Measurements from ENCODE around the gene CUL4B. TPM values are rescaled to one million over a fixed set of nuclear protein-coding genes. Genes with fewer than 3 reads are reported as not detected.
A peak's percentile ranks its signal among the peaks of the same experiment; 100 is the strongest.

Gene CUL4B
- total RNA-seq, 4 donors from 2014 or later, result 34.4 to 54.4 (median 42.2) TPM

- Histone ChIP-seq H3K4me3 (replicated peaks in 1 of 3) (peak overlapping the region in 2 of 3 donors; percentile 47 to 75), H3K4me1 (peaks cover 0 to 5% of the 10 kb centered on the region in 2 donors), H3K27ac (peak overlapping the region; percentile 97 to 99 (median 99)), H3K27me3 (no peaks in the 10 kb centered on the region), H3K9me3 (no peaks in the 10 kb centered on the region), H3K36me3 (no peaks in the 10 kb centered on the region)
- WGBS, 2 donors, result 0% methylated on average over 7 of the region's 7 CpGs
- no peak for DNase-seq
- intact Hi-C loops (cut with DNase I), result no loop called here
- no peak for TF ChIP-seq CTCF (IDR thresholded peaks at IDR 0.05)
- no peak for TF ChIP-seq POLR2A (IDR thresholded peaks at IDR 0.05)
Observed at GRCh38 chrX:120559804-120560203, 958 bp downstream of the CUL4B start.

- Histone ChIP-seq H3K4me1 (peaks cover 0 to 5% of the 10 kb centered on the region in 2 donors), H3K27me3 (no peaks in the 10 kb centered on the region), H3K9me3 (no peaks in the 10 kb centered on the region), H3K4me3 (replicated peaks in 1 of 3) (no peak overlapping the region), H3K36me3 (no peaks in the 10 kb centered on the region), H3K27ac (no peak overlapping the region)
- DNase-seq, result no peak
- WGBS, 2 donors, result 95 to 96% methylated on average over 5 of the region's 5 CpGs
- TF ChIP-seq POLR2A (IDR thresholded peaks at IDR 0.05) (no peak), CTCF (IDR thresholded peaks at IDR 0.05) (no peak)
- intact Hi-C loops (cut with DNase I), result no loop called here
Observed at GRCh38 chrX:120556251-120556650, 4.5 kb downstream of the CUL4B start.

- intact Hi-C loops (cut with DNase I), result no loop called here
- Histone ChIP-seq H3K27ac (no peak overlapping the region), H3K36me3 (no peaks in the 10 kb centered on the region), H3K4me3 (replicated peaks in 1 of 3) (no peak overlapping the region), H3K4me1 (no peaks in the 10 kb centered on the region), H3K27me3 (no peaks in the 10 kb centered on the region), H3K9me3 (no peaks in the 10 kb centered on the region)
- TF ChIP-seq POLR2A (IDR thresholded peaks at IDR 0.05) (no peak), CTCF (IDR thresholded peaks at IDR 0.05) (no peak)
- 90 to 95% methylated on average over 12 of the region's 12 CpGs for WGBS, 2 donors
- DNase-seq, result no peak
Observed at GRCh38 chrX:120549483-120550452, 11.0 kb downstream of the CUL4B start.

GRCh38 chrX:120536061-120536460 lies 24.7 kb downstream of the CUL4B start:
- Histone ChIP-seq H3K4me1 (no peaks in the 10 kb centered on the region), H3K36me3 (peaks cover 6 to 14% of the 10 kb centered on the region in 2 donors), H3K9me3 (no peaks in the 10 kb centered on the region), H3K27me3 (no peaks in the 10 kb centered on the region), H3K27ac (no peak overlapping the region), H3K4me3 (replicated peaks in 1 of 3) (no peak overlapping the region)
- intact Hi-C loops (cut with DNase I), result no loop called here
- TF ChIP-seq POLR2A (IDR thresholded peaks at IDR 0.05), result no peak
- TF ChIP-seq CTCF (IDR thresholded peaks at IDR 0.05), result no peak
- DNase-seq, result no peak
